Smooth muscle cell of the brain vasculature (primary cell): Measurements from ENCODE around the gene RAB11FIP4.
"Not testable (repeated sequence)": the region's sequence is repeated elsewhere in the genome, so short reads cannot be mapped to it uniquely, and the experiment has no call there.

Experiments used
- DNase-seq: peaks from one replicate; pipeline ENCODE4 v3.0.0-alpha.2; 2012; ENCODE audit warnings: low read depth, low spot score

Gene RAB11FIP4

GRCh38 chr17:31431852-31432658 lies 40.6 kb downstream of the RAB11FIP4 start:
- no peak for DNase-seq

GRCh38 chr17:31433091-31433790 lies 41.8 kb downstream of the RAB11FIP4 start:
- no peak for DNase-seq

DNA sequence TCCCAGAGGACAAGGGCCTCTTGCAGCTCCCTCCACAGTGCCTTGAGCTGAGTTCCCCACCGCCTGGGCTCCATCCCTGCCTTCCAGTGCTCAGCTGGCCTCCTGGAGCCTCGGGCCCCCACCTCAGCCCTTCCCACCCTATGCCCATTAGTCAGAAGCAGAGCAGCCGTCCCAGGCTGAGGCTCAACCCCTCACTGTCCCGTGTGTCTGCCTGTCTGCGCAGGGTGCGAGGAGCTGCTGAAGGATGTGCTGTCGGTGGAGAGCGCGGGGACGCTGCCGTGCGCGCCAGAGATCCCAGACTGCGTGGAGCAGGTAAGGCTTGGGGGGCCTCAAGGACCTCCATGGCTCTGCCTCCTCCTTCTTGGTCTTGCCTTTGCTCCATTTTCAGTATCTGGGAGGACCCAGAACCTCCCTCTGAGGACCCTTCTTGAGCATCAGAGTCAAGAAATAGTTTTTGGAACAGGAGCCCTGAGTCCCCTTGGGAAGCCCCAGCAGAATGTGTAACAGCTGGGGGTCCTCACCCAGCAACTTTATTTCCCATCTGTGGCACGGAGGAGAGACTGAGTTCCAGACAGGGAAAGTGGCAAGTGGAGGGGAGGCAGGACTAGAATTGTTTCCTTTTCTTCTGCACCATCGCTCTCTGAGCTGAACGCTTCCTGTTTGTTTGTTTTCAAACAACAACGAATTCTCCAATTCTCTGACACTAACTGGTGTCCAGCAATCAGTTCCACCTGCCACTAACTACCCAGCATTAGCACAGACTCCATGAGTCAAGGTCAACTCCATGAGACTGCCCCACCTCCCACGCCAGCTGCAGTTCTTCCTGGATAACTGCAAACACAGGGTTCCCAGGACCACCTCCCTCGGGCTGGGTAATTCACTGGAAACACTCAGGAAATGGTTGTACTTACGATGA lies 42.6 kb downstream of the RAB11FIP4 start:
- DNase-seq = no peak

DNA sequence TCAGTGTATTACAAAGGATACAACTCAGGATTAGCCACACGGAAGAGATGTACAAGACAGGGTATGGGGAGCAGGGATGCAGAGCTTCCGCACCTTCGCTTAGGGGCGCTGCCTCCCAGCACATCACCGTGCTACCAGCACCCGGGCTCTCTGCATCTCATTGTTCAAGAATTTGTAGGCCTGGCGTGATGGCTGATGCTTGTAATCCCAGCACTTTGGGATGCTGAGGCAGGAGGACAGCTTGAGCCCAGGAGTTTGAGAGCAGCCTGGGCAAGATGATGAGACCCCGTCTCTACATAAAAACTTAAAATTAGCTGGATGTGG lies 43.2 kb downstream of the RAB11FIP4 start:
- DNase-seq = no peak

DNA sequence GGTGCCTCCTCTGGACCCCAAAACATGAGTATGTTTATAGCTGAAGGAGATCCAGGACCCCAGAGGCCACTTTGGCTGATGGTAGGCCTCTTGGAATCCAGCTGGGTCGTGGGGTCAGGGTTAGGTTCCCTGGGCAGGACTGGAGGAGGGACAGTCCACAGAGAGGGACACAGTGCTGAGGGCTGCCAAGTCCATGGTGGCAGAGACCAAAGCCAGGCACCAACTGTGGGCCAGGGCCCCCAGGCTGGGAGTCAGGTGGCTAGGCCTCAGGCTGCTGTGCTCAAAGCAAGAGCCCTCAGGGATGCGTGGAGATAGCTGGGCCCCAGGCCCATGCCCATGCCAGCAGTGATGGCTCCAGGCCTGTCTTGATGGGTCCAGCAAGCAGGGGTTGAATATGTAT lies 44.1 kb downstream of the RAB11FIP4 start:
- DNase-seq = no peak

- DNase-seq = no peak
These were observed 46.4 kb downstream of the RAB11FIP4 start for GRCh38 chr17:31437720-31438400.

- DNase-seq = no peak
These were observed 48.2 kb downstream of the RAB11FIP4 start for GRCh38 chr17:31439716-31440115.

DNA sequence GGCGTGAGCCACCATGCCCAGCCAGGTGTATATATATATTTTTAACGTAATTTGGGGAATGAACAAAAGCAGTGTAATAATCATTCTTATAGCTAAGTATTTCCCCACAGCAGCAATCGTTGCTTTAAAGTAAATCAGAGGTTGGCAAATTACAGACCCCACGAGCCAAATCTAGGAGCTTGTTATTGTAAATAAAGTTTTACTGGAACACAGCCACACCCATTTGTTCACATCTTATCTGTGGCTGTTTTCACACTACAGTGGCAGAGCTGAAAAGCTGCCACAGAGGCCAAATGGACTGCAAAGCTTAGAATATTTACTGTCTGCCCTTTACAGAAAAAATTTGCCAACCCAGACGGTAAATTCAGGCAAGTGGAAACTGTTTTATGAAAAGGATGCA lies 50.8 kb downstream of the RAB11FIP4 start:
- DNase-seq = no peak

- DNase-seq = not testable (repeated sequence)
These were observed 51.4 kb downstream of the RAB11FIP4 start for GRCh38 chr17:31442856-31443255.

DNA sequence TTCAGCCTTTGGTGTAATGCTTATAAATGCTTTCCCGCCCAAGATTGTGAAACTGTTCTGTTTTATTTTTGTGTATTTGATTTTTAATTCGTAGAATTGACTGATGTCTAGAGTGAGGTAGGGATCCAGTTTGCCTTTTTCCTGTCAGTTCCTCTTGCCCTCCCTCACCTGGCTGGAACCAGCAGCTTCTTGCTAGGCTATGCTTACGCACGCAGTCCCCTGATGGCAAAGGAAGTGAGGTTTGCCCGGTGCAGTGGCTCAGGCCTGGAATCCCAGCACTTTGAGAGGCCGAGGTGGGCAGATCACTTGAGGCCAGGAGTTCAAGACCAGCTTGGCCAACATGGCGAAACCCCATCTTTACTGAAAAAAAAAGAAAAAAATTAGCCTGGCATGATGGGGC lies 51.9 kb downstream of the RAB11FIP4 start:
- no peak for DNase-seq

- DNase-seq = no peak
These were observed 52.6 kb downstream of the RAB11FIP4 start for GRCh38 chr17:31444026-31444425.

DNA sequence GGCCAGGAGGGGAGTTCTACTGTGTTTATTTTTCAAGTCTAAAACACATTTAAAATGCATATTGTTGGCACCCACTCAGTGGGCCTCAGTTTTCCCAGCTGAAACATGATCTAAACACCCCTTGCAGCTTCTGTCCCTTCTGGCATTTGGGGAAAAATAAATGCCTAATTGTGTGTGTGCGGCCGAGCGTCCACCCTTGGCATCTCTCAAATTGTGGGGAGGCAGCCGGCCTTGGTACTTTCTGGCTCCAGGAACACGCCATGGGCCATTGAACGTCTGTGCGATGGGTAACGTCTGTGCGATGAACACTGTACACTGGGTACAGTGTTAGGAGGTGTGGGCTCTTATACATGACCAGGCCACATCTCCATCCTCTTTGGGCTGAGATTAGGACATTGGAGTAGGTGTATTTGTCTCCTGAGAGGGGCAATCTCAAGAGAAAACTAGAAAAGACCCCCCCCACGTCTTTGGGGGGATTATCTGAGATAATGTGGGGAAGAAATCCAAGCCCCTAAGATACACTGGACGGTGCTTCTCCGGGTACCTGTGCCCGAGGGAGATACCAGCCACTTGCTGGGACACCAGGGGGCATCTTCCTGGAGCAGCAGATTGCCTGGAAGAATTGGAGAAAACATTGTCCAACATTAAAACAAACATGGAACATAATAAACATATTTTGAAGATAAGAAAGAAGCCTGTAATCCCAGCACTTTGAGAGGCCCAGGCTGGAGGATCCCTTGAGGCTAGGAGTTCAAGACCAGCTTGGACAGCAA lies 54.9 kb downstream of the RAB11FIP4 start:
- no peak for DNase-seq

DNA sequence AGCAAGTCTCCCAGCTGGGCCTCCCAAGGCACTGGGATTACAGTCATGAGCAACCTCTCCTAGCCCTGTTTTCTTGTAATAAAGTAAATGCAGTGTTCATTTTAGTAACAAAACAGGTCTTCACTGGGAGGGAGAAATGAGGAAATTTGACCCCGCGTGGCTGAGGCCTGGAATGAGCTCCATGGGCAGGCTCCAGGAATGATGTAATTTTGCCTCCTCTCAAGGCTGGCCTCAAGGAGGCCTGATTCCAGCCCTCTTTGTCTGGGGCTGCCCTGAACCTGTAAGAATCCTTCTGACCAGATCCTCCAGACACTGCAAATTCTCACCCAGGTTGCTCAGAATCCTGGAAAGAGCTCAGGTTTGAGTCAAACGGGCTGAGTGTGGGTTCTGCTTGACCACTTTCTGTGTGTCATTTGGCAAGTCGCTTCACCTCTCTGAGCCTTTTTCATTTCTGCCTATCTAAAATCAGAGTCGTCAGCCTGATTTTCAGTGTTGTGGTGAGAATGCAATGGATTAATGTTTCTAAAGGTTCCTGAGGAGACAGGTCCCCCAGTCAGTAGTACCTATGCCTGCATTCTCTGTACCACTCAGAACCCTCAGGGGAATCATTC lies 57.1 kb downstream of the RAB11FIP4 start:
- no peak for DNase-seq

DNA sequence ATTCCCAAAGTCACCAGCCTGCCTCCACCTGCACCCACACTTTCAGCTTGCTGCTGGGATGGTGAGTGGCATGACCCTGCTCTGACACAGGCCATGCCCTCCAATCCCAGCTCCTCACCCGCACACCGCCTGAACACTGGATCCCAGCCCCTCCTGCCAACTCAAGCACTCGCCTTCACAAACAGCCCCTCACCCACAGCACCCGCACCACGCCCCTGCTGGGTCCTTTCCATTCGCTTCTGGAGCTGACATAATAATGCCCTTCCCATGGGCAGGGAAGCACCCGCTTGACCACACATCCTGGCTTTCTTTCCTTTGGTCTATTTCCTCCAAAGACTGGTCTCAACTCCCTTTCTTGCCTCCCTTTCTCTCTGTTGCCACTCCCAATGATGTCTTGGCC lies 57.6 kb downstream of the RAB11FIP4 start:
- no peak for DNase-seq

- no peak for DNase-seq
These were observed 58.3 kb downstream of the RAB11FIP4 start for GRCh38 chr17:31449746-31450145.

- DNase-seq = no peak
These were observed 60.6 kb downstream of the RAB11FIP4 start for GRCh38 chr17:31452101-31452500.

- no peak for DNase-seq
These were observed 61.2 kb downstream of the RAB11FIP4 start for GRCh38 chr17:31452561-31453110.

DNA sequence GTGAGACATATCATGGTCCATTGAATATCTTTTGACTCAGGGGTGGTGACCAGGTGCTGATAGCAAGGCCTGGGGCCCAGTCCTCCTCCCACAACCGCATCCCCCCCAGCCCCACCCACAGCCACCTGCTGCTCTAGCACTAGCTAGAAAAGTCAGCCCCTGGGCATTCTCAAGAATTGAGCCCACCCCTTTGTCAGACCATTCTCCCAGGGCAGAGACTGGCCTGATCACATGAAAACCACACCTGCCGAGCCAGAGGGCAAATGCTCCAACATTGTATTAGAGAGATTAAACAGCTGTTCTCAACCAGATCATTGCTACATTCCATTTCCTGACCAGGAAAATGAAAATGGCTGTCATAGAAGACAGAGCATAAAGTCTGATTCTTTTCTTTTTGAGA lies 62.4 kb downstream of the RAB11FIP4 start:
- DNase-seq = no peak

- no peak for DNase-seq
These were observed 65.3 kb downstream of the RAB11FIP4 start for GRCh38 chr17:31456814-31457213.
